ENCODE measurements around the gene SLC35A4.

The SLC35A4 gene

GRCh38 chr5:140551872-140552271 lies 12.8 kb upstream of the SLC35A4 start:
- peaks cover 17% of the 10 kb centered on the region for H3K79me2 ChIP-seq (ENCODE audit: insufficient read depth, low read length)
- no peaks in the 10 kb centered on the region for H3K9me3 ChIP-seq (ENCODE audit: low read length)
- H3F3A ChIP-seq (ENCODE audit: insufficient read depth, low read length), result no peaks in the 10 kb centered on the region
- H3K27ac ChIP-seq (ENCODE audit: low read depth, low read length, poor library complexity, severe bottlenecking), result no peak overlapping the region
- H3K4me1 ChIP-seq (ENCODE audit: insufficient read depth, low read length, severe bottlenecking), result peaks cover 47% of the 10 kb centered on the region
- H2AFZ ChIP-seq (ENCODE audit: low read length), result no peak overlapping the region
- H3K4me2 ChIP-seq (ENCODE audit: low read length), result no peak overlapping the region
- no peak overlapping the region for H3K9ac ChIP-seq (ENCODE audit: low read length)
- peaks cover 56% of the 10 kb centered on the region for H3K36me3 ChIP-seq (ENCODE audit: insufficient read depth, low read length)
- no peaks in the 10 kb centered on the region for H3K27me3 ChIP-seq (ENCODE audit: insufficient read depth, low read length)
- no peak for TF ChIP-seq EZH2 (IDR thresholded peaks at IDR 0.05; ENCODE audit: borderline replicate concordance, low read length)
- TF ChIP-seq, protein P1, sequence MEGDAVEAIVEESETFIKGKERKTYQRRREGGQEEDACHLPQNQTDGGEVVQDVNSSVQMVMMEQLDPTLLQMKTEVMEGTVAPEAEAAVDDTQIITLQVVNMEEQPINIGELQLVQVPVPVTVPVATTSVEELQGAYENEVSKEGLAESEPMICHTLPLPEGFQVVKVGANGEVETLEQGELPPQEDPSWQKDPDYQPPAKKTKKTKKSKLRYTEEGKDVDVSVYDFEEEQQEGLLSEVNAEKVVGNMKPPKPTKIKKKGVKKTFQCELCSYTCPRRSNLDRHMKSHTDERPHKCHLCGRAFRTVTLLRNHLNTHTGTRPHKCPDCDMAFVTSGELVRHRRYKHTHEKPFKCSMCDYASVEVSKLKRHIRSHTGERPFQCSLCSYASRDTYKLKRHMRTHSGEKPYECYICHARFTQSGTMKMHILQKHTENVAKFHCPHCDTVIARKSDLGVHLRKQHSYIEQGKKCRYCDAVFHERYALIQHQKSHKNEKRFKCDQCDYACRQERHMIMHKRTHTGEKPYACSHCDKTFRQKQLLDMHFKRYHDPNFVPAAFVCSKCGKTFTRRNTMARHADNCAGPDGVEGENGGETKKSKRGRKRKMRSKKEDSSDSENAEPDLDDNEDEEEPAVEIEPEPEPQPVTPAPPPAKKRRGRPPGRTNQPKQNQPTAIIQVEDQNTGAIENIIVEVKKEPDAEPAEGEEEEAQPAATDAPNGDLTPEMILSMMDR (IDR thresholded peaks at IDR 0.05; ENCODE audit: low read length), result no peak
- no peaks in the 10 kb centered on the region for H4K20me1 ChIP-seq (ENCODE audit: insufficient read depth, low read length)
- no peaks in the 10 kb centered on the region for H3K9me2 ChIP-seq (ENCODE audit: low read depth, low read length)
- H3K4me3 ChIP-seq (ENCODE audit: low read depth, low read length, poor library complexity, severe bottlenecking), result no peak overlapping the region

DNA sequence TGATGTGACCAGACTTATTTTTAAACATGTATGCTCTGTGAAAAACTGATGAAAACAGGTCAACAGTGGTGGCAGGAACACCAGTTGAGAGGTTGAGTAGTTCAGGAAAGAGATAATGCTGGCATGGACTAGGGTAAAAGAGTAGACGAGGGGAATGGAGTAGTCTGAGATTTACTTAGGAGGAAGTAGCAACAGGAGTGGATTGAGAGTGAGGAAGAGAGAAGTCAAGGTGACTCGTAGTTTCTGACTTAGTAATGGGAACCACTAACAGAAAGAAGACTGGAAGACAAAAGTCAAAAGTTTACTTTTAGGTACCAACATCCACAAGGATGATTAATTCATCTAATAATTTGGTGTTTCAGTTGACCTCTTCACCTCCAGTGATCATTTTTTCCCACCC lies 11.0 kb upstream of the SLC35A4 start:
- peaks cover 55% of the 10 kb centered on the region for H3K36me3 ChIP-seq (ENCODE audit: insufficient read depth, low read length)

GRCh38 chr5:140554454-140554853 lies 10.2 kb upstream of the SLC35A4 start:
- TF ChIP-seq EZH2 (IDR thresholded peaks at IDR 0.05; ENCODE audit: borderline replicate concordance, low read length), result no peak
- TF ChIP-seq, protein P1 (IDR thresholded peaks at IDR 0.05; ENCODE audit: low read length), result no peak
- Histone ChIP-seq H3K4me1 (ENCODE audit: insufficient read depth, low read length, severe bottlenecking) (peaks cover 34% of the 10 kb centered on the region), H3K9ac (ENCODE audit: low read length) (no peak overlapping the region), H3F3A (ENCODE audit: insufficient read depth, low read length) (no peaks in the 10 kb centered on the region), H3K9me2 (ENCODE audit: low read depth, low read length) (no peaks in the 10 kb centered on the region), H3K4me2 (ENCODE audit: low read length) (no peak overlapping the region), H2AFZ (ENCODE audit: low read length) (no peak overlapping the region), H3K79me2 (ENCODE audit: insufficient read depth, low read length) (peaks cover 17% of the 10 kb centered on the region), H3K27ac (ENCODE audit: low read depth, low read length, poor library complexity, severe bottlenecking) (no peak overlapping the region), H3K36me3 (ENCODE audit: insufficient read depth, low read length) (peaks cover 47% of the 10 kb centered on the region), H3K27me3 (ENCODE audit: insufficient read depth, low read length) (no peaks in the 10 kb centered on the region), H4K20me1 (ENCODE audit: insufficient read depth, low read length) (no peaks in the 10 kb centered on the region), H3K9me3 (ENCODE audit: low read length) (no peaks in the 10 kb centered on the region), H3K4me3 (ENCODE audit: low read depth, low read length, poor library complexity, severe bottlenecking) (no peak overlapping the region)

More for the DNA sequence above, 11.0 kb upstream of the SLC35A4 start:
- TF ChIP-seq, protein P1 (IDR thresholded peaks at IDR 0.05; ENCODE audit: low read length), result no peak
- no peak for TF ChIP-seq EZH2 (IDR thresholded peaks at IDR 0.05; ENCODE audit: borderline replicate concordance, low read length)
- Histone ChIP-seq H2AFZ (ENCODE audit: low read length) (no peak overlapping the region), H4K20me1 (ENCODE audit: insufficient read depth, low read length) (no peaks in the 10 kb centered on the region), H3K4me2 (ENCODE audit: low read length) (no peak overlapping the region), H3K4me3 (ENCODE audit: low read depth, low read length, poor library complexity, severe bottlenecking) (no peak overlapping the region), H3K4me1 (ENCODE audit: insufficient read depth, low read length, severe bottlenecking) (peaks cover 37% of the 10 kb centered on the region), H3K27me3 (ENCODE audit: insufficient read depth, low read length) (no peaks in the 10 kb centered on the region), H3K79me2 (ENCODE audit: insufficient read depth, low read length) (peaks cover 17% of the 10 kb centered on the region), H3F3A (ENCODE audit: insufficient read depth, low read length) (no peaks in the 10 kb centered on the region), H3K27ac (ENCODE audit: low read depth, low read length, poor library complexity, severe bottlenecking) (no peak overlapping the region), H3K9ac (ENCODE audit: low read length) (no peak overlapping the region), H3K9me2 (ENCODE audit: low read depth, low read length) (no peaks in the 10 kb centered on the region), H3K9me3 (ENCODE audit: low read length) (no peaks in the 10 kb centered on the region)
